Measurements from ENCODE around the gene RGS11. TPM values are rescaled to one million over a fixed set of nuclear protein-coding genes. Genes with fewer than 3 reads are reported as not detected.

The RGS11 gene
- total and polyA plus RNA-seq, 2 of the 4 experiments (the other 2 are of a cell fraction): under 0.01 to 0.48 TPM

DNA sequence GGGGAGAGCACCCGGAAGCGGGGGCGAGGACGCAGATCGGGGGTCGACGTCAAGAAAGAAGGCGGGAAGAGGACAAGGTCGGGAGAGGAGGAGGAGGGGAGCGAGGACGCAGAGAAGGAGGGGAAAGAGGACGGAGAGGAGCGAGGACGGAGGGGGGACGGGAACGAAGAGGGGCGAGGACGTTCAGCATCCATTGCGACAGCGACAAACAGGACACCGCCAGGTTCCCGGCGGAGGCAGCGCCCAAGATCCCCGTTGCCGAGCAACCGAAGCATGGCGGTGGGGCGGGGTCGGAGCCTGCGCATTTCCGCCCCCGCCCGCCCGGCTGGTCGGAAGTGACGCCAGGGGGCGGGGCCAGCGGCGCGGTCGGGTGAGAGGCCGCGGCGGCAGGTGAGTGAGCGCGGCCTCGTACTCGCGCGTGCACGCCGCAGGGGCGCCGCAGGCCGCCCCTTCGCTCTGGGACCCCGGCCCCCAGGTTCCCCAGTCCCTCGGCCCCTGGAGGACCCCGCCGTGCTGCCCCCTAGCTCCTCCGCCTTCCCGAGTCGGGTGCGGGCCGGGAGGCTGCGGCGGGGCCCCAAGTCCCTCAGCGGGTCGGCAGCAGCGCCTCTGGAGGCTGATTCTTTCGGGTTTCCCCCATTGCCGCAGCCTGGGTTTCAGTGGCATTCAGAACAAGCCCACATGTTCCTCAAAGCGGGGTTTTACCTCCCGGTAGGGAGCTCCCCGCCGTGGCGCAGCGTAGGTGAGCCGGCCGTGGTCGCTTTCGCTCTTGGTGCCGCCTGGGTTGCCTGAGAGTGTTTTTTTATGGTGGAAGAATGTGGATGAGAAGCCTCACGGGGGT, 41.1 kb downstream of the RGS11 start, which contains the start of gene FAM234A (continued):
- TF ChIP-seq, protein P1, sequence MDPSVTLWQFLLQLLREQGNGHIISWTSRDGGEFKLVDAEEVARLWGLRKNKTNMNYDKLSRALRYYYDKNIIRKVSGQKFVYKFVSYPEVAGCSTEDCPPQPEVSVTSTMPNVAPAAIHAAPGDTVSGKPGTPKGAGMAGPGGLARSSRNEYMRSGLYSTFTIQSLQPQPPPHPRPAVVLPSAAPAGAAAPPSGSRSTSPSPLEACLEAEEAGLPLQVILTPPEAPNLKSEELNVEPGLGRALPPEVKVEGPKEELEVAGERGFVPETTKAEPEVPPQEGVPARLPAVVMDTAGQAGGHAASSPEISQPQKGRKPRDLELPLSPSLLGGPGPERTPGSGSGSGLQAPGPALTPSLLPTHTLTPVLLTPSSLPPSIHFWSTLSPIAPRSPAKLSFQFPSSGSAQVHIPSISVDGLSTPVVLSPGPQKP (IDR thresholded peaks at IDR 0.05; ENCODE audit: borderline replicate concordance, low read depth, low read length): no peak

DNA sequence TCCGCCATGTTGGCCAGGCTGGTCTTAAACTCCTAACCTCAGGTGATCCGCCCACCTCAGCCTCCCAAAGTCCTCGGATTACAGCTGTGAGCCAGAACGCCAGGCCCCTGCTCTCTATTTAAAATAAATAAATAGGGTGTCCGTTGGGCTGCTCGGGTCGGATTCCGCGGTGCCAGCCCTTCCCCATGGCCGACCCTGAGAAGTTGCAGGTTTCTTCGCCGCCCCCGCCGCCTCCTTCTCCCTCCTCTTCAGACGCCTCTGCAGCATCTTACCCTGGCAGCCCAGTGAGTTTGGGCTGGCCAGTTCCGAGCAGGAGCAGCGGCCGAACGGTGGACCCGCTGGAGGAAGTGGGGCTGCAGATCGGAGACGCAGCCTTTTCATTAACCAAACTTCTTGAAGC, 44.8 kb downstream of the RGS11 start:
- Histone ChIP-seq H3K4me2 (ENCODE audit: low read depth, low read length) (no peak overlapping the region), H2BK20ac (ENCODE audit: low read depth, low read length) (no peak overlapping the region), H3K9ac (ENCODE audit: low read depth, low read length) (no peak overlapping the region), H2BK5ac (ENCODE audit: low read depth, low read length, poor library complexity, severe bottlenecking) (no peak overlapping the region), H2BK15ac (ENCODE audit: low read depth, low read length) (no peak overlapping the region), H3K56ac (ENCODE audit: extremely low read depth, insufficient read depth, low read length) (no peak overlapping the region), H4K20me1 (ENCODE audit: insufficient read depth, low read length) (peaks cover 37% of the 10 kb centered on the region), H2BK120ac (ENCODE audit: low read depth, low read length) (no peak overlapping the region), H3K9me1 (ENCODE audit: insufficient read depth, low read length) (peaks cover 6% of the 10 kb centered on the region; the same call in 1 of the 2 replicates), H3K4me3 (ENCODE audit: insufficient read depth, low read depth, low read length) (no peak overlapping the region), H2AFZ (replicated peaks; ENCODE audit: low read length, poor library complexity) (no peak overlapping the region), H4K5ac (ENCODE audit: low read depth, low read length) (no peak overlapping the region), H4K8ac (ENCODE audit: low read depth in 2 of 2, low read length in 2 of 2) (no peak overlapping the region), H2AK9ac (replicated peaks; ENCODE audit: low read depth, low read length, poor library complexity) (no peak overlapping the region), H3K14ac (replicated peaks; ENCODE audit: low read depth, low read length) (no peak overlapping the region), H3K18ac (ENCODE audit: low read depth, low read length) (no peak overlapping the region), H3K79me1 (ENCODE audit: low read depth in 1 of 2, low read length in 2 of 2) (peaks cover 4 to 31% of the 10 kb centered on the region in 2 experiments; a peak in 3 of 4 replicates), H2AK5ac (ENCODE audit: low read depth, low read length) (no peak overlapping the region), H4K91ac (ENCODE audit: insufficient read depth, low read depth, low read length) (no peak overlapping the region), H3K36me3 (ENCODE audit: control insufficient read depth, insufficient read depth, low read length) (peaks cover 8% of the 10 kb centered on the region), H3K27ac (ENCODE audit: insufficient read depth, low read length) (no peak overlapping the region), H3K23ac (ENCODE audit: low read depth, low read length) (no peak overlapping the region), H3K9me3 (ENCODE audit: control insufficient read depth, insufficient read depth, low read length) (no peaks in the 10 kb centered on the region), H3K4ac (ENCODE audit: low read depth, low read length) (no peak overlapping the region), H3K27me3 (ENCODE audit: control insufficient read depth, insufficient read depth, low read length) (no peaks in the 10 kb centered on the region), H3K4me1 (ENCODE audit: control insufficient read depth, insufficient read depth, low read length) (no peaks in the 10 kb centered on the region)
- dilution Hi-C loops (cut with HindIII; ENCODE audit: low sequenced_read_pairs, unreplicated experiment): no loop called here
- intact Hi-C loops (cut with micrococcal nuclease): no loop called here
- CTCF ChIA-PET: no interaction called here
- WGBS, 2 experiments (ENCODE audit: extremely low coverage in 2 of 2, insufficient read length in 1 of 2): 73% methylated on average over 4 of the region's 22 CpGs; no CpG with 5 or more reads in 1 of the 2 experiments
- no TSS peak for BruUV-seq (replicated peaks)
- POLR2A ChIA-PET (ENCODE audit: unreplicated experiment): no interaction called here
- ATAC-seq (ENCODE audit: low read depth) (no peak), DNase-seq (no peak)
- in situ Hi-C loops (cut with MboI; ENCODE audit: low sequenced_read_pairs): no loop called here
- no peak for TF ChIP-seq FOS (IDR thresholded peaks at IDR 0.05; ENCODE audit: low read depth, low read length)
- no peak for TF ChIP-seq RAD21 (IDR thresholded peaks at IDR 0.05; ENCODE audit: low read length)
- no peak for TF ChIP-seq MAZ (IDR thresholded peaks at IDR 0.05; ENCODE audit: borderline replicate concordance, low read depth, low read length)
- TF ChIP-seq SMC3 (IDR thresholded peaks at IDR 0.05; ENCODE audit: low read depth, low read length): no peak
- no peak for TF ChIP-seq RCOR1 (IDR thresholded peaks at IDR 0.05; ENCODE audit: insufficient replicate concordance, low read length)
- TF ChIP-seq, protein P1 (IDR thresholded peaks at IDR 0.05; ENCODE audit: borderline replicate concordance, low read depth, low read length): no peak
- TF ChIP-seq, protein P2, sequence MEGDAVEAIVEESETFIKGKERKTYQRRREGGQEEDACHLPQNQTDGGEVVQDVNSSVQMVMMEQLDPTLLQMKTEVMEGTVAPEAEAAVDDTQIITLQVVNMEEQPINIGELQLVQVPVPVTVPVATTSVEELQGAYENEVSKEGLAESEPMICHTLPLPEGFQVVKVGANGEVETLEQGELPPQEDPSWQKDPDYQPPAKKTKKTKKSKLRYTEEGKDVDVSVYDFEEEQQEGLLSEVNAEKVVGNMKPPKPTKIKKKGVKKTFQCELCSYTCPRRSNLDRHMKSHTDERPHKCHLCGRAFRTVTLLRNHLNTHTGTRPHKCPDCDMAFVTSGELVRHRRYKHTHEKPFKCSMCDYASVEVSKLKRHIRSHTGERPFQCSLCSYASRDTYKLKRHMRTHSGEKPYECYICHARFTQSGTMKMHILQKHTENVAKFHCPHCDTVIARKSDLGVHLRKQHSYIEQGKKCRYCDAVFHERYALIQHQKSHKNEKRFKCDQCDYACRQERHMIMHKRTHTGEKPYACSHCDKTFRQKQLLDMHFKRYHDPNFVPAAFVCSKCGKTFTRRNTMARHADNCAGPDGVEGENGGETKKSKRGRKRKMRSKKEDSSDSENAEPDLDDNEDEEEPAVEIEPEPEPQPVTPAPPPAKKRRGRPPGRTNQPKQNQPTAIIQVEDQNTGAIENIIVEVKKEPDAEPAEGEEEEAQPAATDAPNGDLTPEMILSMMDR (conservative IDR thresholded peaks at IDR 0.05; ENCODE audit: low read depth, low read length): no peak
- no peak for TF ChIP-seq NFE2L2 (IDR thresholded peaks at IDR 0.05; ENCODE audit: low read depth, low read length)
- no peak for TF ChIP-seq MXI1 (IDR thresholded peaks at IDR 0.05; ENCODE audit: borderline replicate concordance, low read depth, low read length)
- TF ChIP-seq CEBPB (IDR thresholded peaks at IDR 0.05; ENCODE audit: low read depth, low read length): no peak
